GM12801 (cell line): ENCODE measurements around the gene LMNB1.

Source experiments
- CTCF ChIP-seq: IDR thresholded peaks from one replicate; pipeline ENCODE4 v1.5.1; 2011; ENCODE audit warnings: control low read depth; ENCODE audit not compliant: insufficient read length; ENCODE audit errors: extremely low read depth

LMNB1 gene

GRCh38 chr5:126865299-126865698 lies 88.4 kb downstream of the LMNB1 start:
- TF ChIP-seq CTCF, result no peak

GRCh38 chr5:126866851-126867636 lies 90.1 kb downstream of the LMNB1 start:
- TF ChIP-seq CTCF, result no peak

- no peak for TF ChIP-seq CTCF
Observed at GRCh38 chr5:126868338-126869004, 91.5 kb downstream of the LMNB1 start.

GRCh38 chr5:126869005-126869451 lies 92.1 kb downstream of the LMNB1 start:
- TF ChIP-seq CTCF, result no peak

- TF ChIP-seq CTCF, result no peak
Observed at GRCh38 chr5:126871441-126871840, 94.5 kb downstream of the LMNB1 start.

GRCh38 chr5:126872561-126873354 lies 95.8 kb downstream of the LMNB1 start:
- TF ChIP-seq CTCF, result no peak

GRCh38 chr5:126875303-126875785 lies 98.4 kb downstream of the LMNB1 start:
- TF ChIP-seq CTCF, result no peak
